Fibroblast of lung (primary cell): ENCODE results near the gene HLA-DQA2. TPM values are rescaled to one million over a fixed set of nuclear protein-coding genes. Genes with fewer than 3 reads are reported as not detected.
A peak's percentile ranks its signal among the peaks of the same experiment; 100 is the strongest.

Experiments
- DNase-seq, 2 donors: peaks; one replicate each; pipeline versions ENCODE4 v3.0.0 to v3.0.0-alpha.2; 2010; ENCODE audit warnings: low read depth in 2 of 2
- H2AFZ ChIP-seq: 2 replicates; pipeline ENCODE4 v1.5.1; 2012; ENCODE audit warnings: low read length, control low read depth, inconsistent platforms
- H3K27ac ChIP-seq: 2 replicates; pipeline ENCODE4 v1.5.1; 2011; ENCODE audit warnings: low read length, control low read depth; ENCODE audit not compliant: insufficient read depth
- H3K27me3 ChIP-seq: 2 replicates; pipeline ENCODE4 v1.5.1; 2011; ENCODE audit warnings: mild to moderate bottlenecking, low read length; ENCODE audit not compliant: control insufficient read depth, insufficient read depth
- H3K36me3 ChIP-seq: 2 replicates; pipeline ENCODE4 v1.5.1; 2011; ENCODE audit warnings: low read length; ENCODE audit not compliant: control insufficient read depth, insufficient read depth
- H3K4me1 ChIP-seq: 2 replicates; pipeline ENCODE4 v1.5.1; 2011; ENCODE audit warnings: low read length; ENCODE audit not compliant: control insufficient read depth, insufficient read depth; ENCODE audit errors: extremely low read depth
- H3K4me2 ChIP-seq: 2 replicates; pipeline ENCODE4 v1.5.1; 2011; ENCODE audit warnings: low read length, control low read depth; ENCODE audit not compliant: insufficient read depth; ENCODE audit errors: extremely low read depth
- H3K4me3 ChIP-seq, 4 experiments: fragments of 200-600 bp in 1 of 4; sonication (generic) in 1 of 4; replicated peaks in 1 of 4; 2 replicates each; pipeline ENCODE4 v1.5.1; 2011 to 2016; ENCODE audit warnings: low read length in 4 of 4, low read depth in 3 of 4, mild to moderate bottlenecking in 3 of 4, control low read depth in 2 of 4, inconsistent platforms in 1 of 4, mixed read lengths in 1 of 4; ENCODE audit not compliant: insufficient read depth in 1 of 4; ENCODE audit errors: control extremely low read depth in 1 of 4
- H3K79me2 ChIP-seq: 2 replicates; pipeline ENCODE4 v1.5.1; 2012; ENCODE audit warnings: mild to moderate bottlenecking, low read length, inconsistent platforms; ENCODE audit not compliant: control insufficient read depth, insufficient read depth
- H3K9ac ChIP-seq: 2 replicates; pipeline ENCODE4 v1.5.1; 2011; ENCODE audit warnings: mild to moderate bottlenecking, low read length, control low read depth; ENCODE audit not compliant: insufficient read depth
- H3K9me3 ChIP-seq: 2 replicates; pipeline ENCODE4 v1.5.1; 2012; ENCODE audit warnings: low read depth, low read length; ENCODE audit not compliant: control insufficient read depth, insufficient read depth
- H4K20me1 ChIP-seq: 2 replicates; pipeline ENCODE4 v1.5.1; 2011; ENCODE audit warnings: low read length; ENCODE audit not compliant: control insufficient read depth, insufficient read depth; ENCODE audit errors: extremely low read depth
- EZH2 ChIP-seq: IDR thresholded peaks from 2 replicates; pipeline ENCODE4 v1.5.1; 2012; ENCODE audit warnings: low read length, control low read depth, mild to moderate bottlenecking; ENCODE audit errors: missing control alignments
- polyA plus RNA-seq, 2 donors: library from polyadenylated mRNA; depleted of rRNA in 1 of 2; stranded (reverse) in 1 of 2; unstranded in 1 of 2; fragments of >200 nt; gene quantifications; 2 replicates each; pipeline ENCODE4 v1.2.1, GENCODE V29; 2011 to 2012; ENCODE audit warnings: missing spikeins in 1 of 2
- total RNA-seq: library from RNA; depleted of rRNA; stranded (reverse); fragments of >200 nt; gene quantifications from 2 replicates; pipeline ENCODE4 v1.2.1, GENCODE V29; 2014
- TF ChIP-seq, protein P1 (sequence below), 2 donors: IDR thresholded peaks in 1 of 2; conservative IDR thresholded peaks in 1 of 2; 1 replicate in 1 of 2; 2 replicates in 1 of 2; pipeline ENCODE4 v1.5.1; 2011 to 2012; ENCODE audit warnings: low read length in 2 of 2, control low read depth in 1 of 2, inconsistent platforms in 1 of 2, low read depth in 1 of 2, mild to moderate bottlenecking in 1 of 2

The HLA-DQA2 gene
- total and polyA plus RNA-seq, 2 donors (not counting 1 experiment from before 2014, with no cell fraction given), result not detected

DNA sequence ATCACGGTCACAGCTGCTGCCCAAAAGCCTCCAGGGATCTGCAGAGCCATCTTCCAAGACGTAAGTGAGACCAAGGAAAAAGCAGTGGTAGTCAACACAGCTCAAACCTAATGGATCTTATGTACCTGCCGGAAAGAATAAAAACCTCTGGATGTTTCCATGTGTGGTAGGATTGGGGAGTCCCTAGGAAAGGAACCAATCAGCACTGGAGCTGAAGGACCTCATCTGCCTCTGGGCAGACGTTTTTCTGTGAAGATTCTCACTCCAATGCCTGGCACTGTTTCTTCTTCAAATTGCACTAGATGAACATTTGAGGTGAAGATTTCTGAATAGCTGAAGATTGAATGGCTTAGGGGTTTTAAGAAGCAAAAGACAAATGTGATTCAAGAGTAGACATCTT, 22.2 kb downstream of the HLA-DQA2 start, which contains the start of gene HLA-DQB2:
HLA-DQB2 (minus strand) TSS at position 112 of the 400 bp plus-strand sequence; CDS start at position 50, 62 bp downstream.
- TF ChIP-seq EZH2, result no peak
- TF ChIP-seq, protein P1, sequence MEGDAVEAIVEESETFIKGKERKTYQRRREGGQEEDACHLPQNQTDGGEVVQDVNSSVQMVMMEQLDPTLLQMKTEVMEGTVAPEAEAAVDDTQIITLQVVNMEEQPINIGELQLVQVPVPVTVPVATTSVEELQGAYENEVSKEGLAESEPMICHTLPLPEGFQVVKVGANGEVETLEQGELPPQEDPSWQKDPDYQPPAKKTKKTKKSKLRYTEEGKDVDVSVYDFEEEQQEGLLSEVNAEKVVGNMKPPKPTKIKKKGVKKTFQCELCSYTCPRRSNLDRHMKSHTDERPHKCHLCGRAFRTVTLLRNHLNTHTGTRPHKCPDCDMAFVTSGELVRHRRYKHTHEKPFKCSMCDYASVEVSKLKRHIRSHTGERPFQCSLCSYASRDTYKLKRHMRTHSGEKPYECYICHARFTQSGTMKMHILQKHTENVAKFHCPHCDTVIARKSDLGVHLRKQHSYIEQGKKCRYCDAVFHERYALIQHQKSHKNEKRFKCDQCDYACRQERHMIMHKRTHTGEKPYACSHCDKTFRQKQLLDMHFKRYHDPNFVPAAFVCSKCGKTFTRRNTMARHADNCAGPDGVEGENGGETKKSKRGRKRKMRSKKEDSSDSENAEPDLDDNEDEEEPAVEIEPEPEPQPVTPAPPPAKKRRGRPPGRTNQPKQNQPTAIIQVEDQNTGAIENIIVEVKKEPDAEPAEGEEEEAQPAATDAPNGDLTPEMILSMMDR (conservative IDR thresholded peaks at IDR 0.05 in 1 of 2, IDR thresholded peaks at IDR 0.05 in 1 of 2; ENCODE audit: low read depth in 1 of 2, low read length in 2 of 2), result no peak
- no peak within 1 kb of the TSS for H2AFZ ChIP-seq
- H3K79me2 ChIP-seq, result no peaks in the 10 kb centered on the region
- no peaks in the 10 kb centered on the region for H4K20me1 ChIP-seq
- H3K9me3 ChIP-seq, result no peaks in the 10 kb centered on the region
- no peak within 1 kb of the TSS for H3K27ac ChIP-seq
- H3K27me3 ChIP-seq, result peaks cover 2% of the 10 kb centered on the region
- no peak within 1 kb of the TSS for H3K4me3 ChIP-seq
- H3K4me2 ChIP-seq, result no peak within 1 kb of the TSS
- no peak within 1 kb of the TSS for H3K9ac ChIP-seq
- peak in 1 of 2 donors; percentile 1 for DNase-seq
- no peaks in the 10 kb centered on the region for H3K4me1 ChIP-seq
- no peaks in the 10 kb centered on the region for H3K36me3 ChIP-seq

- no peaks in the 10 kb centered on the region for H3K9me3 ChIP-seq
- H3K4me1 ChIP-seq, result no peaks in the 10 kb centered on the region
- H4K20me1 ChIP-seq, result no peaks in the 10 kb centered on the region
- TF ChIP-seq, protein P1 (conservative IDR thresholded peaks at IDR 0.05 in 1 of 2, IDR thresholded peaks at IDR 0.05 in 1 of 2; ENCODE audit: low read depth in 1 of 2, low read length in 2 of 2), result no peak
- TF ChIP-seq EZH2, result no peak
- no peak overlapping the region for H3K4me2 ChIP-seq
- no peak for DNase-seq
- no peak overlapping the region for H2AFZ ChIP-seq
- H3K27me3 ChIP-seq, result peaks cover 2% of the 10 kb centered on the region
- H3K36me3 ChIP-seq, result no peaks in the 10 kb centered on the region
- no peak overlapping the region for H3K27ac ChIP-seq
- no peak overlapping the region for H3K4me3 ChIP-seq
- no peaks in the 10 kb centered on the region for H3K79me2 ChIP-seq
- H3K9ac ChIP-seq, result no peak overlapping the region
These were observed 22.9 kb downstream of the HLA-DQA2 start for GRCh38 chr6:32764048-32764447.

- H3K4me2 ChIP-seq, result no peak overlapping the region
- no peak overlapping the region for H3K27ac ChIP-seq
- H4K20me1 ChIP-seq, result no peaks in the 10 kb centered on the region
- no peak for DNase-seq
- no peak for TF ChIP-seq EZH2
- TF ChIP-seq, protein P1 (conservative IDR thresholded peaks at IDR 0.05 in 1 of 2, IDR thresholded peaks at IDR 0.05 in 1 of 2; ENCODE audit: low read depth in 1 of 2, low read length in 2 of 2), result no peak
- H3K79me2 ChIP-seq, result no peaks in the 10 kb centered on the region
- H3K9ac ChIP-seq, result no peak overlapping the region
- no peaks in the 10 kb centered on the region for H3K4me1 ChIP-seq
- no peak overlapping the region for H2AFZ ChIP-seq
- no peaks in the 10 kb centered on the region for H3K27me3 ChIP-seq
- H3K36me3 ChIP-seq, result no peaks in the 10 kb centered on the region
- H3K4me3 ChIP-seq, result no peak overlapping the region
- no peaks in the 10 kb centered on the region for H3K9me3 ChIP-seq
These were observed 31.5 kb downstream of the HLA-DQA2 start for GRCh38 chr6:32772656-32773055.
